ENCODE results near the gene PARVB.

Gene PARVB

GRCh38 chr22:44199866-44200265 lies 175.8 kb downstream of the PARVB start:
- no peak for DNase-seq (ENCODE audit: low read depth, low spot score)

- DNase-seq (ENCODE audit: low read depth, low spot score): no peak
Measured at GRCh38 chr22:44200451-44200850, 176.3 kb downstream of the PARVB start.

- no peak for DNase-seq (ENCODE audit: low read depth, low spot score)
Measured at GRCh38 chr22:44200855-44201550, 176.9 kb downstream of the PARVB start.

GRCh38 chr22:44201665-44202064 lies 177.6 kb downstream of the PARVB start:
- DNase-seq (ENCODE audit: low read depth, low spot score): no peak

- peak; percentile 73 for DNase-seq (ENCODE audit: low read depth, low spot score)
Measured at GRCh38 chr22:44202261-44202789, 178.2 kb downstream of the PARVB start.

GRCh38 chr22:44203203-44203602 lies 179.1 kb downstream of the PARVB start:
- no peak for DNase-seq (ENCODE audit: low read depth, low spot score)

- DNase-seq (ENCODE audit: low read depth, low spot score): no peak
Measured at GRCh38 chr22:44204739-44205515, 180.8 kb downstream of the PARVB start.

- no peak for DNase-seq (ENCODE audit: low read depth, low spot score)
Measured at GRCh38 chr22:44205516-44206329, 181.6 kb downstream of the PARVB start.

GRCh38 chr22:44206330-44206645 lies 182.2 kb downstream of the PARVB start:
- DNase-seq (ENCODE audit: low read depth, low spot score): no peak

- DNase-seq (ENCODE audit: low read depth, low spot score): no peak
Measured at GRCh38 chr22:44206696-44207095, 182.6 kb downstream of the PARVB start.

GRCh38 chr22:44207173-44207980 lies 183.3 kb downstream of the PARVB start:
- DNase-seq (ENCODE audit: low read depth, low spot score): no peak

- DNase-seq (ENCODE audit: low read depth, low spot score): no peak
Measured at GRCh38 chr22:44207981-44208317, 183.8 kb downstream of the PARVB start.

GRCh38 chr22:44209343-44209742 lies 185.2 kb downstream of the PARVB start:
- DNase-seq (ENCODE audit: low read depth, low spot score): no peak

GRCh38 chr22:44210722-44211121 lies 186.6 kb downstream of the PARVB start:
- DNase-seq (ENCODE audit: low read depth, low spot score): peak; percentile 53

GRCh38 chr22:44211256-44211945 lies 187.3 kb downstream of the PARVB start:
- no peak for DNase-seq (ENCODE audit: low read depth, low spot score)

GRCh38 chr22:44211946-44212930 lies 188.1 kb downstream of the PARVB start:
- no peak for DNase-seq (ENCODE audit: low read depth, low spot score)

- no peak for DNase-seq (ENCODE audit: low read depth, low spot score)
Measured at GRCh38 chr22:44212936-44213335, 188.8 kb downstream of the PARVB start.

GRCh38 chr22:44213489-44214043 lies 189.5 kb downstream of the PARVB start:
- no peak for DNase-seq (ENCODE audit: low read depth, low spot score)

- DNase-seq (ENCODE audit: low read depth, low spot score): no peak
Measured at GRCh38 chr22:44214187-44214586, 190.1 kb downstream of the PARVB start.
